HG03196 (cell line): ENCODE data around the gene APLF.
"Not testable (repeated sequence)": the region's sequence is repeated elsewhere in the genome, so short reads cannot be mapped to it uniquely, and the experiment has no call there.

Source experiments
- ATAC-seq: cut with Tn5 transposase; IDR thresholded peaks from one replicate; pipeline ENCODE4 v1.9.1; 2021; ENCODE audit not compliant: unreplicated experiment

Gene APLF

GRCh38 chr2:68521037-68521436 is 53.7 kb downstream of the APLF start:
- ATAC-seq = no peak

GRCh38 chr2:68526943-68527342 is 59.6 kb downstream of the APLF start:
- not testable (repeated sequence) for ATAC-seq

GRCh38 chr2:68527343-68528081 is 60.1 kb downstream of the APLF start:
- not testable (repeated sequence) for ATAC-seq

GRCh38 chr2:68529156-68529555 is 61.8 kb downstream of the APLF start:
- not testable (repeated sequence) for ATAC-seq

- not testable (repeated sequence) for ATAC-seq
Measured at GRCh38 chr2:68529651-68530050, 62.3 kb downstream of the APLF start.

GRCh38 chr2:68536000-68536399 is 68.6 kb downstream of the APLF start:
- ATAC-seq = no peak

- ATAC-seq = no peak
Measured at GRCh38 chr2:68537011-68537410, 69.6 kb downstream of the APLF start.

- ATAC-seq = no peak
Measured at GRCh38 chr2:68537809-68538208, 70.4 kb downstream of the APLF start.

GRCh38 chr2:68544811-68545210 is 77.4 kb downstream of the APLF start:
- no peak for ATAC-seq

- ATAC-seq = no peak
Measured at GRCh38 chr2:68548396-68548795, 81.0 kb downstream of the APLF start.

GRCh38 chr2:68553098-68553497 is 85.7 kb downstream of the APLF start:
- ATAC-seq = no peak

GRCh38 chr2:68555425-68556206 is 88.2 kb downstream of the APLF start:
- not testable (repeated sequence) for ATAC-seq

- no peak for ATAC-seq
Measured at GRCh38 chr2:68556381-68556780, 89.0 kb downstream of the APLF start.

- ATAC-seq = no peak
Measured at GRCh38 chr2:68558576-68558975, 91.2 kb downstream of the APLF start.

- ATAC-seq = no peak
Measured at GRCh38 chr2:68559692-68560091, 92.3 kb downstream of the APLF start.

- no peak for ATAC-seq
Measured at GRCh38 chr2:68560545-68560944, 93.2 kb downstream of the APLF start.

- ATAC-seq = no peak
Measured at GRCh38 chr2:68561372-68561771, 94.0 kb downstream of the APLF start.

- no peak for ATAC-seq
Measured at GRCh38 chr2:68562934-68563333, 95.5 kb downstream of the APLF start.

GRCh38 chr2:68564426-68564825 is 97.0 kb downstream of the APLF start:
- ATAC-seq = no peak

GRCh38 chr2:68565273-68565672 is 97.9 kb downstream of the APLF start:
- no peak for ATAC-seq

- no peak for ATAC-seq
Measured at GRCh38 chr2:68565858-68566257, 98.5 kb downstream of the APLF start.

- ATAC-seq = no peak
Measured at GRCh38 chr2:68566362-68566761, 99.0 kb downstream of the APLF start.
